ENCODE data around the gene PAK4.

The PAK4 gene

GRCh38 chr19:39196860-39197562 is 71.4 kb downstream of the PAK4 start, which contains the start of gene NCCRP1:
Gene NCCRP1, plus strand, starts transcription at chr19:39196964. Its CDS starts 19 bp downstream, at chr19:39196983.
- H3K4me3 ChIP-seq (ENCODE audit: control insufficient read depth, low read depth, low read length), result no peak within 1 kb of the TSS
- DNase-seq (ENCODE audit: low read depth), result no peak
- no peak for TF ChIP-seq CTCF (conservative IDR thresholded peaks at IDR 0.05; ENCODE audit: control insufficient read depth, insufficient read depth, low read depth, low read length)

GRCh38 chr19:39197808-39198207 is 72.2 kb downstream of the PAK4 start:
- no peak overlapping the region for H3K4me3 ChIP-seq (ENCODE audit: control insufficient read depth, low read depth, low read length)
- peak; percentile 2 for TF ChIP-seq CTCF (conservative IDR thresholded peaks at IDR 0.05; ENCODE audit: control insufficient read depth, insufficient read depth, low read depth, low read length)
- no peak for DNase-seq (ENCODE audit: low read depth)

GRCh38 chr19:39199025-39199424 is 73.4 kb downstream of the PAK4 start:
- H3K4me3 ChIP-seq (ENCODE audit: control insufficient read depth, low read depth, low read length), result no peak overlapping the region
- DNase-seq (ENCODE audit: low read depth), result peak; percentile 73
- no peak for TF ChIP-seq CTCF (conservative IDR thresholded peaks at IDR 0.05; ENCODE audit: control insufficient read depth, insufficient read depth, low read depth, low read length)

- H3K4me3 ChIP-seq (ENCODE audit: control insufficient read depth, low read depth, low read length), result no peak overlapping the region
- no peak for TF ChIP-seq CTCF (conservative IDR thresholded peaks at IDR 0.05; ENCODE audit: control insufficient read depth, insufficient read depth, low read depth, low read length)
- DNase-seq (ENCODE audit: low read depth), result no peak
Measured at GRCh38 chr19:39200066-39200802, 74.6 kb downstream of the PAK4 start.

- TF ChIP-seq CTCF (conservative IDR thresholded peaks at IDR 0.05; ENCODE audit: control insufficient read depth, insufficient read depth, low read depth, low read length), result no peak
- no peak for DNase-seq (ENCODE audit: low read depth)
- H3K4me3 ChIP-seq (ENCODE audit: control insufficient read depth, low read depth, low read length), result no peak overlapping the region
Measured at GRCh38 chr19:39200803-39201115, 75.2 kb downstream of the PAK4 start.

GRCh38 chr19:39202998-39203355 is 77.4 kb downstream of the PAK4 start:
- no peak for TF ChIP-seq CTCF (conservative IDR thresholded peaks at IDR 0.05; ENCODE audit: control insufficient read depth, insufficient read depth, low read depth, low read length)
- no peak for DNase-seq (ENCODE audit: low read depth)
- H3K4me3 ChIP-seq (ENCODE audit: control insufficient read depth, low read depth, low read length), result no peak overlapping the region
